Measurements from ENCODE around the gene SLC26A9.

Gene SLC26A9

DNA sequence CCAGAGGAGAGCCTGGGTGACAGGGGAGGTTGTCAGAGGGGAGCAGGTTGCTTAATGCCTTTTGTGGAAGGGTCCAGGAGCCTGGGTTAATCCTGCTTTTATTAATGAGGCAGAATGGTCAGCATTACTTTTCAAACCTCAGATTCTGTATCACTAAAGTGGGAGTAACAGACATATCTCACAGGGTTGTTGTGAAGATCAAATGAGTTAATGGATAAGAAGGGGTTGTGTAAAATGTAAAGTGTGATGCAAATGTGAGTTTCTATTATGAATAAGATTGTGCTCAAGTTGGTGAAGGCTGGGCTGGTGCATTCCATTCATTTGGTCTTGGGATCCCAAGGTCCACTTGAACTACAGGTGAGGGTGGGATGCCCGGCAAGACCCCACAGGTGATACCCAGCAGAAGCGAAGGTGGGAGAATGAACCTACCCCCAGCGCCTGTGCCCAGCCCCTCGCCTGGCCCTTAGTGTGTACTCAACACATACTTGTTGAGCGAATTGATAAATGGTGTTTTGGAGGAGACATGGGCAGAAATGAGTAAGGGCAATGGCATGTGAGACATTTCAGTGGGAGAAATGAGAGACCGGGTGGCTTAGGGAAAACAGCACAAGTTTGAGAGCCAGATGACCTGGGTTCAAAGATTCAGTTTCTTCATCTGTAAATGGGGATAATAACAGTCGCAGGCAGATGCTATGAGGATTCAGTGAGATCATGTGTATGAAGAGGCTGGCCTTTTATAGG is 6.2 kb downstream of the SLC26A9 start:
- H4K20me1 ChIP-seq (ENCODE audit: control insufficient read depth, insufficient read depth, low read depth, low read length): no peaks in the 10 kb centered on the region; the same call in 1 of the 2 replicates
- no peaks in the 10 kb centered on the region for H3F3A ChIP-seq (ENCODE audit: control insufficient read depth, insufficient read depth)
- no peaks in the 10 kb centered on the region for H3K9me2 ChIP-seq (replicated peaks; ENCODE audit: control insufficient read depth, low read length)
- TF ChIP-seq, protein P1, sequence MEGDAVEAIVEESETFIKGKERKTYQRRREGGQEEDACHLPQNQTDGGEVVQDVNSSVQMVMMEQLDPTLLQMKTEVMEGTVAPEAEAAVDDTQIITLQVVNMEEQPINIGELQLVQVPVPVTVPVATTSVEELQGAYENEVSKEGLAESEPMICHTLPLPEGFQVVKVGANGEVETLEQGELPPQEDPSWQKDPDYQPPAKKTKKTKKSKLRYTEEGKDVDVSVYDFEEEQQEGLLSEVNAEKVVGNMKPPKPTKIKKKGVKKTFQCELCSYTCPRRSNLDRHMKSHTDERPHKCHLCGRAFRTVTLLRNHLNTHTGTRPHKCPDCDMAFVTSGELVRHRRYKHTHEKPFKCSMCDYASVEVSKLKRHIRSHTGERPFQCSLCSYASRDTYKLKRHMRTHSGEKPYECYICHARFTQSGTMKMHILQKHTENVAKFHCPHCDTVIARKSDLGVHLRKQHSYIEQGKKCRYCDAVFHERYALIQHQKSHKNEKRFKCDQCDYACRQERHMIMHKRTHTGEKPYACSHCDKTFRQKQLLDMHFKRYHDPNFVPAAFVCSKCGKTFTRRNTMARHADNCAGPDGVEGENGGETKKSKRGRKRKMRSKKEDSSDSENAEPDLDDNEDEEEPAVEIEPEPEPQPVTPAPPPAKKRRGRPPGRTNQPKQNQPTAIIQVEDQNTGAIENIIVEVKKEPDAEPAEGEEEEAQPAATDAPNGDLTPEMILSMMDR (IDR thresholded peaks at IDR 0.05; ENCODE audit: low read depth, low read length, poor library complexity, severe bottlenecking): no peak
- TF ChIP-seq EZH2phosphoT487 (IDR thresholded peaks at IDR 0.05; ENCODE audit: borderline replicate concordance, low read length): no peak
- H3K27me3 ChIP-seq (ENCODE audit: control insufficient read depth, low read length): peaks cover 54% of the 10 kb centered on the region
- H3K4me1 ChIP-seq (ENCODE audit: control insufficient read depth, low read length): no peaks in the 10 kb centered on the region
- H3K4me3 ChIP-seq (ENCODE audit: low read length): no peak overlapping the region
- no peak overlapping the region for H3K27ac ChIP-seq (ENCODE audit: low read depth, low read length)
- H3K36me3 ChIP-seq (ENCODE audit: control insufficient read depth, low read length): no peaks in the 10 kb centered on the region
- H3K4me2 ChIP-seq (ENCODE audit: low read length): no peak overlapping the region
- no peaks in the 10 kb centered on the region for H3K79me2 ChIP-seq (ENCODE audit: control insufficient read depth, low read length)
- no peaks in the 10 kb centered on the region for H3K9me3 ChIP-seq (ENCODE audit: control insufficient read depth, insufficient read depth, low read length)

DNA sequence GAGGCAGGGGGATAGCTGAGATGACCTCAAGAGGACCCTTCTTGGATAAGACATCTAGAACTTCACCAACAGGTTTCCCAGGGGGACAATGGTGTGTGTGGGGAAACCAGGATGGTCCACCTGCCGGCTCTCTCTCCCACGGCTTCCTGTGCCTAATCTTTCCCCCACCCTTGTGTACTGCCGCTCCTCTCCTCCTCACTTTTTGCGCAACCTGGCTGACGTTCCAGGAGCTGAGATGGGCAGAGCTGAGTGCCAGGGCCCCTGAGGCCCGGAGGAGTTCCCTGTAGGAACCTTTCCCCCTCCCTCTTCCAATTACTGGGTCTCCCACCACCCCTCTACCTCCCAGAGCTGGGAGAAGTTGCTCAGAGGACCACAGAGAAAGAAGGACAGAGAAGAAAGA is 6.9 kb downstream of the SLC26A9 start:
- Histone ChIP-seq H3K36me3 (ENCODE audit: control insufficient read depth, low read length) (no peaks in the 10 kb centered on the region), H3K27me3 (ENCODE audit: control insufficient read depth, low read length) (peaks cover 56% of the 10 kb centered on the region), H3K4me2 (ENCODE audit: low read length) (no peak overlapping the region), H3K9me3 (ENCODE audit: control insufficient read depth, insufficient read depth, low read length) (no peaks in the 10 kb centered on the region), H4K20me1 (ENCODE audit: control insufficient read depth, insufficient read depth, low read depth, low read length) (no peaks in the 10 kb centered on the region; the same call in 1 of the 2 replicates), H3K9me2 (replicated peaks; ENCODE audit: control insufficient read depth, low read length) (no peaks in the 10 kb centered on the region), H3K4me3 (ENCODE audit: low read length) (no peak overlapping the region), H3F3A (ENCODE audit: control insufficient read depth, insufficient read depth) (no peaks in the 10 kb centered on the region), H3K79me2 (ENCODE audit: control insufficient read depth, low read length) (no peaks in the 10 kb centered on the region), H3K4me1 (ENCODE audit: control insufficient read depth, low read length) (no peaks in the 10 kb centered on the region), H3K27ac (ENCODE audit: low read depth, low read length) (no peak overlapping the region)
- TF ChIP-seq EZH2phosphoT487 (IDR thresholded peaks at IDR 0.05; ENCODE audit: borderline replicate concordance, low read length): no peak

DNA sequence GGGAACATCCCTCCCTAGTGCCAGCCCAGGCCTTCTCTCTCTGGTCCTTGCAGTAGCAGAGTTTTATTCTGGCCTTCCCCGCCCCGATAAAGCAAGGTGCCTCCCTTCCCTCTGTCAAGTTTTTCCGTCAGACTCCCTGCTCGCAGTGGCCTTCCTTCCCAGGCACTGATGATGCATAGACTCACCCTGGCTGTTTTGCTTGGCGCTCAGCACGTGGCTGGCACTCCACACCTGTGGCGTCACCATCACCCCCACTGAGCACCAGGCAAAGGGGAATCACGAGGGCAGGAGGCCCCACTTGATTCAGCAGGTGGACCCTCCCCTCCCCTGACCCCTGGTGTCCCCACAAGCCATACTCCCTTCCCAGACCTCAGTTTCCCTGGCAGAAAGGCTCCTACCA is 7.4 kb downstream of the SLC26A9 start:
- Histone ChIP-seq H3F3A (ENCODE audit: control insufficient read depth, insufficient read depth) (no peaks in the 10 kb centered on the region), H3K79me2 (ENCODE audit: control insufficient read depth, low read length) (no peaks in the 10 kb centered on the region), H3K27ac (ENCODE audit: low read depth, low read length) (no peak overlapping the region), H3K4me2 (ENCODE audit: low read length) (no peak overlapping the region), H3K27me3 (ENCODE audit: control insufficient read depth, low read length) (peaks cover 56% of the 10 kb centered on the region), H4K20me1 (ENCODE audit: control insufficient read depth, insufficient read depth, low read depth, low read length) (no peaks in the 10 kb centered on the region; the same call in 1 of the 2 replicates), H3K4me1 (ENCODE audit: control insufficient read depth, low read length) (no peaks in the 10 kb centered on the region), H3K36me3 (ENCODE audit: control insufficient read depth, low read length) (no peaks in the 10 kb centered on the region), H3K9me3 (ENCODE audit: control insufficient read depth, insufficient read depth, low read length) (no peaks in the 10 kb centered on the region), H3K9me2 (replicated peaks; ENCODE audit: control insufficient read depth, low read length) (no peaks in the 10 kb centered on the region), H3K4me3 (ENCODE audit: low read length) (no peak overlapping the region)
- TF ChIP-seq, protein P1 (IDR thresholded peaks at IDR 0.05; ENCODE audit: low read depth, low read length, poor library complexity, severe bottlenecking): no peak
- no peak for TF ChIP-seq EZH2phosphoT487 (IDR thresholded peaks at IDR 0.05; ENCODE audit: borderline replicate concordance, low read length)

DNA sequence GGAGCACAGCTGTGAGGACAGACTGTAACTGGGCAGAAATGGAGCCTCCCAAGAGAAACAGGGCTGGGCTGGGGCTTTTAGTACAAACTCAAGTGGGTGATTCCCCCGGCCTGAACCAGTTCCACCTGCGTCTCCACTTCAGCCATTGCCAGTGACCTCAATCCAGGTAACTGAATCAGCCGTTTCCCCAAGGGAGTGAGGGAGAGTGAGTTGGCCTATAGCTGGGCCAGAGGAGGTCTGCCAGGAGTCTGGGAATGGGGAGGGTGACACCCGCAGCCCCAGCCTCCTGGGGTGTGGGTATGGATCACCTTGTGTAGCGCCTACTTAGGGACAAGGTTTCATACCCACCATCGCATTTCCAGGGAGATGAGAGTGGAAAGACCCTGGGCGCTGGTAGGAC is 8.5 kb downstream of the SLC26A9 start:
- no peaks in the 10 kb centered on the region for H3K9me2 ChIP-seq (replicated peaks; ENCODE audit: control insufficient read depth, low read length)
- no peaks in the 10 kb centered on the region for H3K36me3 ChIP-seq (ENCODE audit: control insufficient read depth, low read length)
- H3K4me2 ChIP-seq (ENCODE audit: low read length): no peak overlapping the region
- peaks cover 56% of the 10 kb centered on the region for H3K27me3 ChIP-seq (ENCODE audit: control insufficient read depth, low read length)
- H3K27ac ChIP-seq (ENCODE audit: low read depth, low read length): no peak overlapping the region
- H3F3A ChIP-seq (ENCODE audit: control insufficient read depth, insufficient read depth): no peaks in the 10 kb centered on the region
- no peaks in the 10 kb centered on the region for H3K4me1 ChIP-seq (ENCODE audit: control insufficient read depth, low read length)
- TF ChIP-seq EZH2phosphoT487 (IDR thresholded peaks at IDR 0.05; ENCODE audit: borderline replicate concordance, low read length): no peak
- TF ChIP-seq, protein P1 (IDR thresholded peaks at IDR 0.05; ENCODE audit: low read depth, low read length, poor library complexity, severe bottlenecking): no peak
- no peaks in the 10 kb centered on the region for H3K9me3 ChIP-seq (ENCODE audit: control insufficient read depth, insufficient read depth, low read length)
- no peak overlapping the region for H3K4me3 ChIP-seq (ENCODE audit: low read length)
- no peaks in the 10 kb centered on the region for H3K79me2 ChIP-seq (ENCODE audit: control insufficient read depth, low read length)
- H4K20me1 ChIP-seq (ENCODE audit: control insufficient read depth, insufficient read depth, low read depth, low read length): no peaks in the 10 kb centered on the region; the same call in 1 of the 2 replicates
